Choroid plexus epithelial cell (primary cell): ENCODE measurements around the gene ZNF221.

Source experiments
- DNase-seq: peaks from one replicate; pipeline ENCODE4 v3.0.0-alpha.2; 2010; ENCODE audit warnings: low read depth
- H3K4me3 ChIP-seq: 2 replicates; pipeline ENCODE4 v1.5.1; 2011; ENCODE audit warnings: low read depth, mild to moderate bottlenecking, control low read depth, low read length, moderate library complexity
- CTCF ChIP-seq: conservative IDR thresholded peaks from 2 replicates; pipeline ENCODE4 v1.5.1; 2011; ENCODE audit warnings: low read depth, mild to moderate bottlenecking, control low read depth, inconsistent platforms, low read length, moderate library complexity

The ZNF221 gene

GRCh38 chr19:44010468-44010867, 59.4 kb downstream of the ZNF221 start:
- H3K4me3 ChIP-seq, result no peak overlapping the region
- no peak for DNase-seq
- no peak for TF ChIP-seq CTCF
